Activated gamma-delta T cell (primary cell): Measurements from ENCODE around the gene DKK2.
"Not testable (repeated sequence)": the region's sequence is repeated elsewhere in the genome, so short reads cannot be mapped to it uniquely, and the experiment has no call there.

Experiments
- DNase-seq: peaks from one replicate; lab custom pipeline; 2025; lab: John Stamatoyannopoulos, UW

Gene DKK2

GRCh38 chr4:106909486-106910188 lies 126.5 kb downstream of the DKK2 start:
- no peak for DNase-seq

- DNase-seq, result not testable (repeated sequence)
These were observed 128.1 kb downstream of the DKK2 start for GRCh38 chr4:106908049-106908448.

GRCh38 chr4:106907216-106907615 lies 128.9 kb downstream of the DKK2 start:
- DNase-seq, result no peak

- no peak for DNase-seq
These were observed 129.4 kb downstream of the DKK2 start for GRCh38 chr4:106906728-106907127.

GRCh38 chr4:106898621-106899230 lies 137.4 kb downstream of the DKK2 start:
- DNase-seq, result no peak

- DNase-seq, result no peak
These were observed 142.2 kb downstream of the DKK2 start for GRCh38 chr4:106893903-106894302.

- DNase-seq, result no peak
These were observed 142.7 kb downstream of the DKK2 start for GRCh38 chr4:106893395-106893881.

- no peak for DNase-seq
These were observed 143.3 kb downstream of the DKK2 start for GRCh38 chr4:106892786-106893185.

GRCh38 chr4:106875340-106875739 lies 160.8 kb downstream of the DKK2 start:
- no peak for DNase-seq
